Measurements from ENCODE around the gene EHBP1.

The EHBP1 gene

GRCh38 chr2:62685256-62685655, 20.3 kb upstream of the EHBP1 start:
- FAIRE-seq = no peak
- DNase-seq (ENCODE audit: insufficient read length, low spot score) = no peak
- TF ChIP-seq CTCF (IDR thresholded peaks at IDR 0.05; ENCODE audit: insufficient read depth, missing control alignments) = no peak

GRCh38 chr2:62686012-62686685, 19.4 kb upstream of the EHBP1 start:
- DNase-seq (ENCODE audit: insufficient read length, low spot score) (no peak), FAIRE-seq (no peak)
- TF ChIP-seq CTCF (IDR thresholded peaks at IDR 0.05; ENCODE audit: insufficient read depth, missing control alignments) = no peak

- DNase-seq (ENCODE audit: insufficient read length, low spot score) (no peak), FAIRE-seq (no peak)
- TF ChIP-seq CTCF (IDR thresholded peaks at IDR 0.05; ENCODE audit: insufficient read depth, missing control alignments) = no peak
Observed at GRCh38 chr2:62687636-62688035, 17.9 kb upstream of the EHBP1 start.

GRCh38 chr2:62688771-62689170, 16.7 kb upstream of the EHBP1 start:
- no peak for TF ChIP-seq CTCF (IDR thresholded peaks at IDR 0.05; ENCODE audit: insufficient read depth, missing control alignments)
- DNase-seq (ENCODE audit: insufficient read length, low spot score) (no peak), FAIRE-seq (no peak)

- FAIRE-seq (no peak), DNase-seq (ENCODE audit: insufficient read length, low spot score) (no peak)
- TF ChIP-seq CTCF (IDR thresholded peaks at IDR 0.05; ENCODE audit: insufficient read depth, missing control alignments) = no peak
Observed at GRCh38 chr2:62691186-62691585, 14.3 kb upstream of the EHBP1 start.

GRCh38 chr2:62692225-62692624, 13.3 kb upstream of the EHBP1 start:
- no peak for DNase-seq (ENCODE audit: insufficient read length, low spot score)
- FAIRE-seq = no peak
- no peak for TF ChIP-seq CTCF (IDR thresholded peaks at IDR 0.05; ENCODE audit: insufficient read depth, missing control alignments)

- DNase-seq (ENCODE audit: insufficient read length, low spot score) (no peak), FAIRE-seq (no peak)
- TF ChIP-seq CTCF (IDR thresholded peaks at IDR 0.05; ENCODE audit: insufficient read depth, missing control alignments) = no peak
Observed at GRCh38 chr2:62698653-62699052, 6.9 kb upstream of the EHBP1 start.
